Posterior cingulate gyrus (tissue), 11 donors: ENCODE measurements around the gene CLDN5.
A peak's percentile ranks its signal among the peaks of the same experiment; 100 is the strongest.

Experiments
- DNase-seq, 10 donors: peaks; one replicate each; pipeline versions ENCODE4 v3.0.0 to v3.0.0-alpha.2; 2020 to 2021; ENCODE audit warnings: mixed read lengths in 3 of 10
- intact Hi-C: fragments of 100-400 bp; cut with DNase I; formaldehyde crosslinking; loops from one replicate; pipeline ENCODE4 v1.15.1; 2023

The CLDN5 gene

DNA sequence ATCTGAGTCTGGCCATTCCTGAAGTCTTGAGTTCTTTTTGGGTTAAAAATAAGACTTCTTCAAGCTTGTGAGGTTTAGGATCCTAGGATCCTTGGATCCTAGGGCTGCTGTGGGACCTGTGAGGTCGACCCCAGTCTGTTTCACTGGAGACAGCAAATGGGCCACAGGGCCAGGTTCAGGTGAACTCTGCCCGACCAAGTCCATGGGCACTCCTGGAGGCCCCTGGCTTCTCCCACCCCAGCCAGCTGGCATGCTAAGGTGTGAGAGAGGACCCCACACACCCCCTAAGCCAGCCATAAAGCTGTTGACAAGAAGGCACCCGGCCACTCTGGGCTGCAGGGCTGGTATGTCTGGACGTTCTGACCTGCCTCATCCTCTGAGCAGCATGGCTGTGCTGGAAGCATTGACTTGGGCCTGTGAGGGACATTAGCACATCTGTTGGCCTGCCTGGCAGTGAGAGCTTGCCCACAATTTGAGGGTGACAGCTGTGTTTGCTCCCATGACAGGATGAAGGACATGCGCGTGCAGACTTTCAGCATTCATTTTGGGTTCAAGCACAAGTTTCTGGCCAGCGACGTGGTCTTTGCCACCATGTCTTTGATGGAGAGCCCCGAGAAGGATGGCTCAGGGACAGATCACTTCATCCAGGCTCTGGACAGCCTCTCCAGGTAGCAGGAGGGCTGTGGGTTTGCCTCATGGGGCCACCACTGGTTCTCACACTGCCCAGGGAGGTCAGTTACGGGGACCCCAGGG is 16.0 kb downstream of the CLDN5 start:
- intact Hi-C loops: no loop called here
- DNase-seq: peak in 1 of 10 donors; percentile 47

DNA sequence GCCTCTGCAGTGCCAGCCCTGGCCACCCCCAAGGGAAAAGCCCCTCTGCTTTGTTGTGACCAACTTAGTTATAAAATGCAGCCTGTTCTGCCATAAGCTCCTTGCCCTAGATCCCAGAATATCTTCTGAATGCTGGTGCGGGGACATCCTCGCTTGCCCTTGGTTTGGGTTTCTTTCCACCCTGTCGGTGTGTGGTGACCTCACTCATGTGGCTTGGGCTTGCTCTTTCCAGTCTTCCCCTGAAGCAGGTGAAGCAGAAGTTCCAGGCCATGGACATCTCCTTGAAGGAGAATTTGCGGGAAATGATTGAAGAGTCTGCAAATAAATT is 16.7 kb downstream of the CLDN5 start:
- intact Hi-C loops: no loop called here
- peak in 1 of 10 donors; percentile 36 for DNase-seq

DNA sequence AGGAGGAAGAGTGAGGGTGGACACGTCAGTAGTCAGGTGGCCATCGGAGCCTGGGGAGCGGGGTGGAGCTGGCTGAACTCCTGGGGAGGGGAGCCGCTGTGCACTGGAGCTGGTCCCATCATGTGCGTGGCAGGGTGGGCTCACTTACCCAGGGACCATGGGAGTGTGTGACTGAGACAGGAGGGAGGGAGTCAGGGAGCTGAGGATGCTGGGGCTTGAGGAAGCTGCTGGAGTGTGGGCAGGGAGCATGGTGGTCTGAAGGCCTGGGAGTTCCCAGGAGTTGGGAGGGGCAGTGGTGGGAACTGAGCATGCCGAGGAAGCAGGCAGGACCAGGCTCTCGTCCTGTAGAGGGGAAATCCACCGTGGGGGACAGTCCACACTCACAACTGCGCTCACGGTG is 18.0 kb downstream of the CLDN5 start:
- intact Hi-C loops: no loop called here
- DNase-seq: no peak

DNA sequence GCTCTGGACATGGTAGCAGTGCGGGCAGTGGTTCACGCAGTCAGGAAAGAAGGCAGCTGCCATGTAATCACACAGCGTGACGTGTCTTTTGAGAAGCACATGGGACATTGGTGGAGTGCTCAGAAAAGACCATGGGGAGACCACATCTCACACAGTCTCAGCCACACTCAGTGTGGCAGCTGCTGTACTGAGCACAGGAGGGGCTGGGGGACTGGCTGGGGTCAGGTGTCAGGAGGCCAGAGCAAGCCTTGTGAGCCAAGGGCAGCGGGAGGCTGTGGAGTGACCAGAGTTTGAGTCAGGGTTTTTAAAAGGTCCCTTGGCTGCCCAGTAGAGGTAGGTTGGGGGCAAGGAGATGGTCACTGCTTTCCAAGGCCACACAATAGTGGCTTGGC is 18.5 kb downstream of the CLDN5 start:
- DNase-seq: no peak
- intact Hi-C loops: no loop called here

DNA sequence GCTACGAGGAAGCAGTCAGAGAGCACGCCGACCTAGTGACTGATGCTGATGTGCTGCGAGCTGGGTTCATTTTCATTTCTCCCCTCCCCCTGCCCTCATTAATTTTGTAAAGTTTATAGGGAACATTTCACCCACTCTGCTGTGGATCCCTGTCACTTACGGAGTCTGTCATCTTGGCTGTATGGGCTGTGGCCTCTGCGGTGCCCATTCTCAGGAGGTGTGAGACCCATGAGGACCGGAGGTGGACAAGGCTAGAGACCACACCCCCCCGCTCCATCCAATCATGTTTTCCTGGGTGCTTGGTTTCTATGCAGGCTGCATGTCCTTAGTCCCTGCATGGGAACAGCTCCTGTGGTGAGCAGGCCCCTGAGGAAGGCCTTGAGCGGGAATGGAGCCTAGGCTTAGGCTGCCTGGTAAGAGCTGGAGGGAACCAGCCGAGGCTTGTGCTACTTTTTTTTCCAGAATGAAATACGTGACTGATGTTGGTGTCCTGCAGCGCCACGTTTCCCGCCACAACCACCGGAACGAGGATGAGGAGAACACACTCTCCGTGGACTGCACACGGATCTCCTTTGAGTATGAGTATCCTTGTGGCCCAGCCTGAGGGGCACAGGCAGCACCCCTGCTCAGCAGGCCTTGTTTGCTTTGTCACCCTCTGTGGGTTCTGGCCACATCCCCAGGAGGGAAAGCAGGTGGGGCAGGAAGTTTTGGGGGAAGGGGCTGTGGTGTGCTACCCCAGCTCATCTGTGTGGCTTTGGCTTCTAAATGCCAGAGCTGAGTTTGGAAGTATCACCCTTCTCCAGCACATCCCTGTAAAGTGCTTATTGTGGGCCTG is 19.1 kb downstream of the CLDN5 start:
- DNase-seq: peak in 1 of 10 donors; percentile 46
- intact Hi-C loops: no loop called here

DNA sequence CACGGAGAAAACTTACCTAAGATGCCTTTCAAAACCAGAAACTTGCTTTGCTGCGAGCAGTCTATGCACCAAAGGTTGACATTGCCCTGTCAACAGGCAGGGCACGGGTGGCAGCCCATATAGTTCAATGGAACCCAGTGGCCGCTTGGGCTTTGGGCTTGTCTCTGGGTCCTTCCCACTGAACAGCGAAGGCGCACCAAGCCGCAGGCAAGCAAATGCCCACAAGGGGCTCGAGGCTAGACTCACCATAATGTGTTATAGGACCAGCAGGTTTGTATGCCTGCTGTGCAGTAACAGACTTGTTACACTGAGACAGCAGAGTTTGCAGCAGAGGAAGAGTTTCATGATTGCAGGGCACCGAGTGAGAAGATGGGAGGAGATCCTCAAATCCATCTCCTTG is 20.3 kb downstream of the CLDN5 start:
- peak in 1 of 10 donors; percentile 72 for DNase-seq
- intact Hi-C loops: no loop called here

DNA sequence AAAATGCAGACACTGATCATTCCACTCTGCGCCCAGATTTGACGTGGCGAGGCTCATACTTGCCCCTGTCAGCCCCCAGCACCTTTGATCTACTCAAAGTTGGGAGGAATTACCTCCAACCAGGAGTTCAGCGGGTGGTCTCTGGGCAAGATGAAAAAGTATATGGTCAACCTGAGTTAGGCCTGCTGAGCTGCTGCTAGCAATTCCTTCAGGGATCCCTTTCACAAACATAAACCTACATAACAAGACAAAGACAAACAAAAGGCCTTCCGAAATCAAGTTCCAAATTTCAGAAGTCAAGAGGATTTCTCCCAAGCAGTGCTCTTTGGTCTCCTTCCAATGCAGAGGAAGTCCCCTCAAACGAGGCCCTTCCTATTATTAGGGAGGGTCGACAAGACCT is 20.8 kb downstream of the CLDN5 start:
- intact Hi-C loops: no loop called here
- no peak for DNase-seq

DNA sequence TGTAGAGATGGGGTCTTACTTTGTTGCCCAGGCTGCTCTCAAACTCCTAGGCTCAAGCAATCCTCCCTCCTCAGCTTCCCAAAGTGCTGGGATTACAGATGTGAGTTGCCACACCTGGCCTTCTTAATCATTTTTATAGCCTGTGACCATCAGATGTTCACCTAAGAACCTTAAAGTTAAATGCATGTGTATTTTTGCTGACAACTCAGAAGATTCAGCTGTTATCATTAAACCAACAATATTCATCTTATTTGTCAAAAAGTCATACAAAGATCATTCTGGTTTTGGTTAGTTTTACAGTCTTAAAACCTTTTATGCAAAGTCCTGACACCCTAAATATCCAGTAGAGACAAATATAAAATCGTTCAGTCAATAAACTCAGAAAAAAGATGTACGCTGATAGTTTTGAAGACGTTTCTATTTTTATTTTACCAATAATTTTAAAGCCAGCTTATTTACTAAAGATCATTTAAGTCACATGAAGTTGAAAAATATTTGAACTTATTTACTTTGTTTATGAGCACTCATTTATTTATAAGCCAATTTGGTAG is 22.2 kb downstream of the CLDN5 start:
- no peak for DNase-seq
- intact Hi-C loops: no loop called here

DNA sequence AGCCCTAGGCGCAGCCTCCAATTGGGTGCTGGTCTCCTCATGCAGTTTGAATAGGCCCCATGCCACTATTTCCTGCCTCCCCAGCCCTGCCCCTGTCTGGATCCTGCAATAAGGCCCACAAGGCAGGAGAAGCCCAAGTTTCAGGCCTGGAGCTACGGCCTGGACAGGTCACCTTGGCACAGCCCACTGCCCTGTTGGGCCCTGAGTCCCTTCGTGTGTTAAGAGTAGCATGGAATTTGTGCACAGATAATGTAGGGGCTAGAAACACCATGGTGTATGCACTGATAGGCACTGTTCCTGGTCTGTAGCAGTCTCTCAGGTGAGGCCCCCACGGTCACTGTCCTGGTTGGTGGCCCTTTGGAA is 24.3 kb downstream of the CLDN5 start:
- no peak for DNase-seq
- intact Hi-C loops: no loop called here

DNA sequence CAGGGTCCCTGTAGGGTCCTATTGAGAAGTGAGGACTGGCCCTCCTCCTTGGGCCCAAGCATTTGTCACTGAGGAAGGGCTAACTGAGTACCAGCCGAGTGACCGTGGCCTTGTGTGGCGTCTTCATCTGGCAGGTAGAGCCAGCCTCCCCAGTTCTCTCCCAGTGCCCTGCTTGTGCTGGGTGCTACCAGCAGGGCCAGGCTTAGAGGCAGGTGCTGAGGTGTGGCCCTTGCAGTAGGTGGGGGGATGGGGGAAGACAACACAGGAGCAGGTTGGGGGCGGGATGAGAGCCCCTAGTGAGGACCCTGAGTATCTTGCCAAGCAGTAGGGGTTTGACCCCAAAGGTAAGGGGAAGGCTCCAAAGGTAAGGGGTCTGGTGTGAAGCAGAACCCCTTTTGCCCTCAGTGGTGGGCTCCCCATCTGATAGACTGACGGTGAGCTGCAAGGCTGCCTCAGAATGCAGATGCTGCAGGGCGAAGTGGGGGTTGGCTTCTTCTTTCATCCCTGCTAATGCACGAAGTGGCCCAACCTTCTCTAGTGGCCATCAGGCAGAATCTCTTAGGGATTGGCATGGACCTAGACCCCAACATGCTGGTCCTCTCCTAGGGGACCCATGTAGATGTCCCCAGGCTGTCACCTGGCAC is 24.9 kb downstream of the CLDN5 start:
- peak in 1 of 10 donors; percentile 75 for DNase-seq
- intact Hi-C loops: no loop called here

DNA sequence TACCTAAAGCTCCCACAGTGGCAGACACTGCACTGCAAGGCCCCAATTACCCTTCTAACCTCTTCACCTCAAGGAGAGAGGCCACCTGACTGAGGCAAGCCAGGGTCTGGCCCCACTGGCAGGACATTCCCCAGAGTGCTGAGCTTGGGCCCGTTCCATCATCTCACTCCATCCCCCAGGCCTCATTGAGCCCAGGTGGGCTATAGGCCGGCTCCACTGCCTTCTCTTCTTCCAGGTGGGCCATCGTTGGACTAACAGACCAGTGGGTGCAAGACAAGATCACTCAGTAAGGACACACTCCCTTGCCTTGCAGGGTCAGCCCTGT is 25.4 kb downstream of the CLDN5 start:
- intact Hi-C loops: no loop called here
- peak in 1 of 10 donors; percentile 46 for DNase-seq

DNA sequence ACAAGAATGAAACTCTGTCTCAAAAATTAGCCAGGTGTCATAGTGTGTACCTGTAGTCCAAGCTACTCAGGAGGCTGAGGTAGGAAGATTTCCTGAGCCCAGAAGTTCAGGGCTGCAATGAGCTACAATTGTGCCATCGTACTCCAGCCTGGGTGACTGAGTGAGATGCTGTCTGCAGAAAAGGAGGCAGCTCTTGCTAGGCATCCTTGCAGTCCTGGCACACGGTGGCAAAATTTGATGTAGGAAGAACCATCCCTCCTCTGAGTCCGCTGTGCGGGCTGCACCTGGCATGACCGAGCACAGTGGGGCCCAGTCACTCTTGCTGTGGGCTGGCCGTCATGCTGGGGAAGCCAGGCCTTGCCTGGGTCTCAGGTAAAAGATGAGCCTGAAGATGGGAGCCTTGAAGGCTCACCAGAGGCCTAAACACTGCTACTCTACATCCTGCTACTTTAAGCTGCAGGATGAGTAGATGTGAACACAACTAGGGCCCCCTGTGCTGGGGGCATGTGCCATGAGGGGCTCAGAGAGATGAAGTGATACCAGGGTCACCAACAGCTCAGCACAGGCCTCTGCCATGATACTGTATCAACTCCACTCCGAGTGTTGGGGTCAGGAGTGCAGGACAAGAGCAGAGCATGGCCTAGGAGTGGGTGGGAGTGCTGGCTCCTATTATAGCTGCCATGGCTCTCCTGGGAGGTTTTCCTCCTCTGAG is 25.9 kb downstream of the CLDN5 start:
- peak in 1 of 10 donors; percentile 64 for DNase-seq
- intact Hi-C loops: no loop called here

DNA sequence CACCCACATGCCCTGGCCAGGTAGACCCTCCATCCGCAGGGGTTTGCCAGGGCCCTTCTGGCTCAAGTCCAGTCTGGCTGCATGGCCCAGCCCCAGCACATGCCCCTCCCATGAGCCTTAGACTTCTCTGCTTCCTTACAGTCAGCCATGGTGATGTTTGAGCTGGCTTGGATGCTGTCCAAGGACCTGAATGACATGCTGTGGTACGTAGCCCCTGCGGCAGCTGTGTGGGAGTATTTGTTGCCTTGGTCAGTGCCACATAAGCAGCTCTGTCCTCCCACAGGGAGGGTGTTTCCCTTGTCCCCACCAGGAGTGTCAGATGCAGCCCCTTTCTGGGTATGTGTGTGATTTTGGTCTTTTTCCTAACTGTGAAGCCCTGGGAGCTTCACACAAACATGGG is 27.0 kb downstream of the CLDN5 start:
- no peak for DNase-seq
- intact Hi-C loops: no loop called here

DNA sequence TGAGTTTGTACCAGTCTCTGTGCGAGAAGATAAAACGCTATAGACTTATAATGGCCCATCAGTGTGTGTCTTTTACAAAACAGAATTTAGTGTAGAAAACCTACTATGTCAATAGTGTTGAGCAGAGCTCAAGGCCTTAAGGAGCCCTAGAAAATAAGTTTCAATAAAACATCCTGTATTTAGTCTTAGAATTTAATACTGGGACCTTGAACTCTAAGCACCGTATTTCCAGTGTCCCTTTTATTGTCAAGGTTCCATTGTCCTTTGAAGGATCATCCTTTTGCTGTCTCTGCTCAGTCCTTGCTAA is 27.9 kb downstream of the CLDN5 start:
- intact Hi-C loops: no loop called here

DNA sequence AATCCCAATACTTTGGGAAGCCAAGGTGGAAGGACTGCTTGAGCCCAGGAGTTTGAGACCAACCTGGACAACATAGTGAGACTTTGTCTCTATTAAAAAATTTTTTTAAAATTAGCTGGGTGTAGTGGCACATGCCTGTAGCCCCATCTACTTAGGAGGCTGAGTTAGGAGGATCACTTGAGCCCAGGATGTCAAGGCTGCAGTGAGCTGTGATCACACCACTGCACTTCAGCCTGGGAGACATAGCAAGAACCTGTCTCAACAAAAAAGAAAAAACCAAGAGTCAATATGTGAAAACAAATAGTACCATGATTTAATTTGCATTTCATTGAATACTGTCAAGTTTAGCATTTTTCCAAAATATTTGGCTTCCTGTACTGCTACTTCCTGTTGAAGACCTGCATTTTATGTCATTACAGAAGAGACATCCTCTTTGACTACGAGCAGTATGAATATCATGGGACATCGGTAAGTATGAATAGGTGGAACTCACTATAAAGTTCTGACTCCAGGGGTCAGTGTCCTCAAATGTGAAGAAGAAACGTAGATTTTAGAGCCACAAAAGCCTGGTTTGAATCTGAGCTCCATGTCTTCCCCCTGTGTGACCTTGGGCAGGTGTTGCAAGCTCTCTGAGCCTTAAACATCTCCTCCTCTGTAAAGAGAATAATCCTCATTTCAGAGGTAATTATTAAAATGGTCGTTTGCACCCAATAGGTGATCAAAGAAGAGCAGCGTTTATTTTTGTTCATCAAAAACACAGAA is 28.5 kb downstream of the CLDN5 start:
- intact Hi-C loops: no loop called here
- DNase-seq: no peak

More for the DNA sequence above, 27.9 kb downstream of the CLDN5 start:
- DNase-seq: no peak

DNA sequence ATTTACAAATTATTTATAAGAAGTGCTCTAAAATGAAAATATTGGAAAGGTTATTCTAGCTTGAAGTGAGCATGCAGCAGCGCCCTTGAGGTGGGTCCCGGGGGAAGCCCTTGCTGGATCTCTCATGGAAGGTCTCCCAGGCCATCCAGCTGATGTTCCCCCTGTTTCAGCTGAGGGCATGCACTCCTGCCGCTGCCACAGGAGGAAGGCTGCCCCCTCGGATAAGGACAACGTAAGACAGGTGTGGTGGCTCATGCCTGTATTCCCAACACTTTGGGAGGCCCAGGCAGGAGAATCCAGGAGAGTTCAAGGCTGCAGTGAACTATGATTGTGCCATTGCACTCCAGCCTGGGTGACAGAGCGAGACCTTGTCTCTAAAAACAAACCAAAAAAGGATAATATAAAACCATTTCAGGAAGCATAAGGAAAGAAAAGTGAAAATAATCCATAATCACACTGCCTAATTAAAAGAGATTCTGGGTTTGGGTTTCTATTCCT is 29.5 kb downstream of the CLDN5 start:
- intact Hi-C loops: no loop called here
- no peak for DNase-seq

DNA sequence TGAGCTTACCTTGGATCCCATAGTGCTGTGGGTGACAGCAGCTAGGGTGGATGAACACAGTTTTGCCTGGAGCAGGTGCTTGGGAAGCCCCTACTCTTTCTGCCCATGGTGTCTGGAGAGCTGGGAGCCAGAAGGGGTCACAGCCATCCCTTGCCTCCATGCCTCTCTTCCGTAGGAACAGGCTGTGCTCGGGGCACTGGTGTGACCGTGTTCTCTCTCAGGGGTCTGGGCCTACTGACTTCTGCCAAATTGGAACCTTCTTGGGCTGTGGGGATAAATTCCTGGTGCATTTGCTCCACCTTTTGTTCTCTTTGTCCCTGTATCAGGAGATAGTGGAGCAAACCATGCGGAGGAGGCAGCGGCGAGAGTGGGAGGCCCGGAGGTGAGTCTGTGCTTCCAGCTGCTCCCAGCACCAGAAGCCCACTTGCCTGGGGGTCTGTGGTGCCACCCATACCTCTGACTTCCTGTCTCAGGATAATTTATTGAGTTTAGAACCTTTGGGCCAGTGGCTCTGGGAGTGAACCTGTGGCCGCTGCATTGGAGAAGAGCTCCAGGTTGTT is 30.1 kb downstream of the CLDN5 start:
- peak in 1 of 10 donors; percentile 60 for DNase-seq

DNA sequence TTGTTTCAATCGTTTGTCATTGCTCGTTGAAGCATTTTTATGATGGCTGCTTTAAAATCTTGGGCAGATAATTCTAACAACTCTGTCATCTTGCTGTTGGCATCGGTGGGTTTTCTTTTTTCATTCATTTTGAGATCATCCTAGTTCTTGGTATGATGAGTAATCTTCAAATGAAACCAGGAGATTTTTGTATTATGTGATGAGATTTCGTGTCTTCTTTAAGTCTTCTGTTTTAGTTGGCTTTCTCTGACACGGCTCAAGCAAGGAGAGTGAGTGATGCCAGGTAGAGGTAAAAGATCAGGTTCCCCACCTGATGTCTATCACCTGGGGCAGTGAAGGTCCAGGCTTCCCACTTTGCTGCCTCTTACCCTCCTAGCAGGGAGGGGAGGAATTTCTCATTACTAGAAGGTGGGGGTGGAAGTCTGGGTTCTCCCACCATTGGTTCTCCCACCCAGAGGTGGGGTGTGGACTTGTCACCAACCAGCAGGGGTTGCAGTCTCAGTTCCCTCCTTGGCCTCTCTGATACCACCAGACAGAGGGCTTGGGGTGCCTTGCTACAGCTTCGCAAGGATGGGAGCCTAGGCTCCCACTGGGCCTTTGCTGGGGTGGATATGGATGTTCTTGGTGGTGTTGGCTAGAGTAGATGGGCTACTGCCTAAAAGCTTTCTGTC is 31.6 kb downstream of the CLDN5 start:
- DNase-seq: no peak
- intact Hi-C loops: no loop called here

More for the DNA sequence above, 30.1 kb downstream of the CLDN5 start:
- intact Hi-C loops: no loop called here

DNA sequence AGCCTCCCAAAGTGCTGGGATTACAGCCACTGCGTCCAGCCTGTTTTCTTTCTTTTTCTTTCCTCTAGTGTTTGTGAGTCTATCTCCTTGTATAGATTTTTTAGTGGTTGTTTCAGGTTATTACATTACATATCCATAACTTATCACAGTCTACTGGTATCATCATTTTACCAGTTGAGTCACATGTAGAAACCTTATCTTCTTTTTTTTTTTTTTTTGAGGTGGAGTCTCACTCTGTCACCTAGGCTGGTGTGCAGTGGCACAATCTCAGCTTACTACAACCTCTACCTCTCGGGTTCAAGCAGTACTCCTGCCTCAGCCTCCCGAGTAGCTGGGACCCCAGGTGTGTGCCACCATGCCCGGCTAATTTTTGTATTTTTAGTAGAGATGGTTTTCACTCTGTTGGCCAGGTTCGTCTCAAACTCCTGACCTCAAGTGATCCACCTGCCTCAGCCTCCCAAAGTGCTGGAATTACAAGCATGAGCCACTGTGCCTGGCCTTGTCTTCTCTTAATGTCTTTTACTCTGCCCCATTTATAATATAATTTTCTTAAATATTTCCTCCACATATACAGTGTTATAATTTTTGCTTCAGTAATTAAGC is 33.5 kb downstream of the CLDN5 start:
- intact Hi-C loops: no loop called here

More for the DNA sequence above, 33.5 kb downstream of the CLDN5 start:
- DNase-seq: no peak
